Upper lobe of left lung (tissue), 4 donors: ENCODE measurements around the gene TMEM62.

Experiments
- CTCF ChIP-seq, 6 experiments: fragments of 450-650 bp in 4 of 6; fragments of 200-600 bp in 2 of 6; sonication (generic) in 2 of 6; IDR thresholded peaks; one replicate each; pipeline ENCODE4 v1.5.1; 2016 to 2019; ENCODE audit warnings: antibody characterized with exemption in 6 of 6
- EP300 ChIP-seq, 4 donors: sonication (generic); formaldehyde crosslinking; IDR thresholded peaks; one replicate each; pipeline ENCODE4 v1.5.1; 2017; ENCODE audit warnings: antibody characterized with exemption in 4 of 4, control low read depth in 2 of 4
- POLR2A ChIP-seq, 4 donors: fragments of 450-650 bp; IDR thresholded peaks; one replicate each; pipeline ENCODE4 v1.5.1; 2016 to 2017; ENCODE audit warnings: antibody characterized with exemption in 4 of 4, mild to moderate bottlenecking in 2 of 4
- POLR2AphosphoS5 ChIP-seq, 2 donors: sonication (generic); formaldehyde crosslinking; IDR thresholded peaks; one replicate each; pipeline ENCODE4 v1.5.1; 2017; ENCODE audit warnings: antibody characterized with exemption in 2 of 2

- TF ChIP-seq POLR2A (IDR thresholded peaks at IDR 0.05) (peak in 3 of 4 donors; percentile 57 to 78 (median 58)), EP300 (IDR thresholded peaks at IDR 0.05) (peak in 3 of 4 donors; percentile 10 to 77 (median 53)), CTCF (IDR thresholded peaks at IDR 0.05) (no peak), POLR2AphosphoS5 (IDR thresholded peaks at IDR 0.05) (peak; percentile 93 to 96)
Observed at GRCh38 chr15:43105778-43106485, 27.5 kb upstream of the TMEM62 start, which contains the start of gene UBR1.
